Erythroblast (primary cell): ENCODE data around the gene CDH22.

Source experiments
- GATA1 ChIP-seq: IDR thresholded peaks from 2 replicates; pipeline ENCODE4 v1.6.1; 2011; ENCODE audit warnings: low read depth, mild to moderate bottlenecking, control low read depth, low read length, moderate library complexity
- POLR2A ChIP-seq: IDR thresholded peaks from 2 replicates; pipeline ENCODE4 v1.6.1; 2011; ENCODE audit warnings: mild to moderate bottlenecking, low read length

GRCh38 chr20:46235077-46235476 lies 73.2 kb downstream of the CDH22 start:
- TF ChIP-seq GATA1: no peak
- no peak for TF ChIP-seq POLR2A
